HG03342 (cell line): Measurements from ENCODE around the gene LRRC40.
A peak's percentile ranks its signal among the peaks of the same experiment; 100 is the strongest.
"Not testable (repeated sequence)": the region's sequence is repeated elsewhere in the genome, so short reads cannot be mapped to it uniquely, and the experiment has no call there.

Experiments used
- ATAC-seq: cut with Tn5 transposase; IDR thresholded peaks from one replicate; pipeline ENCODE4 v1.9.1; 2021; ENCODE audit warnings: mild to moderate bottlenecking, moderate library complexity; ENCODE audit not compliant: unreplicated experiment

LRRC40 gene

DNA sequence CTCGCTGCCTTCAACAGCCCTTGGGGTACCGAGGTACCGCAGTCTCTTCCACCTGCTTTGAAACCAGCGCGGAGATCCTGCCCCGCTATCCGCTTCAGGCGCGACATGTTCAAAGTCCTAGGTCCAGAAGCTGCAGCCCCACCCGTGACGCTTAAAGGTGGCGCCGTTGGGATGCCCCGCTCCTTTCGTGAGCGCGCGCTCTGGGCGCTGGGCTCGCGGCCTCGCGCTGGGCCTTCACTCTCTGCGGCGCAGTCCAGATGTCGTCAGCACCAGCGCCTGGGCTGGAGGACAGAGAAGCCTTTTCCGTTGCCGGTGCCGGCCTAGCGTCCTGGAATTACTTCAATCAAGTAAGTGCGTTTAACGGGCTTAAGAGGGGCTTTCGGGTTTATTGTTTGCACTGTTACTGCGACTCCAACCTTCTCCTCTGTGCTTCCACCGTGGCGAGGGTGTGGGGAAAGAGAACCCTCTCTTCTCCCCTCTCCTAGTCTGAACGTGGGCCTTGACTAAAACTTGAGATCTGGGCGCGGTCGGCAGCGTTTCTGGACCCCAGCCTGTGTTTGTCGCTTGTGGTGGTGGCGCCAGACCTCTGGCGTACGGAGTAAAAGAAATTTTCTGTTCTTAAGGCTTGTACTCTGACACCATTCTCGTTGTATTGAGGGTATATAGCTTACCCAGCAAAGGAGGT is at the start of gene LRRC40:
TSS of gene LRRC40 (minus strand) at position 146 of the 685 bp plus-strand sequence. CDS start at position 107, 39 bp downstream.
- ATAC-seq, result peak; percentile 84

DNA sequence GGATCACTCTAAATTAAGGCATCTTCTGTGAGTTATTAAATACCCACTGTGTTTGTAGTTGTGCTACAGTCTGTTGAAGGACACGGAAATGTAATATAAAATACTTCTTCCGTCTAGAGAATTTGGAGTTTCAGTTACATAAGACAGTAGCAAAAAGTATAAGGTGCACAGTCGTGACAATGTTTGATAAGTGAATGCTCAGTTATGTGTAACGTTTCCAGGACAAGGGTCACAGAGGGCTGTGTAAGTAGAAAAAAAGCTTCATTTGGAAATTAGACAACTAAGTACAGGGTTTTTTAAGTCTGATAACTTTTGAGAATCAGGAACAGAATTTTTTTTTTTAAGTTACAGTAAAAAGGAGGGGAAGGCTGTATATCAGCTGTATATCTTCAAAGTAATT is 43.4 kb upstream of the LRRC40 start:
- ATAC-seq, result no peak

DNA sequence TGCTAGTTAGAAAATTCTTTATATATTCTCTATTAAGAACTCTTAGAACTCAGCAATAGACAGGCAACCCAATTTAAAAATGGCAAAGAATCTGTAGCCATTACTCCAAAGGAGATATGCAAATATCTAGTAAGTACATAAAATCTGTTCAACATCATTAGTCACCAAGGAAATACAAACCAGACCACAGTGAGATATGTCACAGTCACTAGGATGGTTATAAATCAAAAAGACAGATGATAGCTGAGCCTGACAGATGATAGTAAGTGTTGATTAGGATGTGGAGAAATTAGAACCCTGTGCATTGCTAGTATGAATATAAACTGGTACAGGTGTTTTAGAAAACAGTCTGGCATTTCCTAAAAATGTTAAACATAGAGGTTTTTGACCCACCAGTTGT is 42.4 kb upstream of the LRRC40 start:
- ATAC-seq, result no peak

DNA sequence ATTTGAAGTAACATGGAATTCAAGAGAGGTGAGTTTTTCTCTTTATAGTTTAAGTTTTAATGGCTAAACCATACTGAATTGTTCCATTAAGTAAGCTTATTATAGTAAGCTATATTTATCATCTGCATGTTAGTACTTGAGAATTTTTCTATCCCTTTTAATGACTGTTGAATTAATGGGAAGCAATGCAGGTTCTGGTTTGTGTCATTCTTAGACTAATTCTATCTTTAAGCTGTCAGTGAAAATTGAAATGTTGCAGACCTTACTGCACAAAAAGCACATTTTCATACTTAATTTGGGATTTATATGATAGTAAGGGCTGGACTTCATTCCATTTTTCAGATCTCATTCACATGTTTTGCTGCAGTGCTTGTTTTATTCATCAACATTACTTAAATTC is 41.7 kb upstream of the LRRC40 start:
- ATAC-seq, result no peak

DNA sequence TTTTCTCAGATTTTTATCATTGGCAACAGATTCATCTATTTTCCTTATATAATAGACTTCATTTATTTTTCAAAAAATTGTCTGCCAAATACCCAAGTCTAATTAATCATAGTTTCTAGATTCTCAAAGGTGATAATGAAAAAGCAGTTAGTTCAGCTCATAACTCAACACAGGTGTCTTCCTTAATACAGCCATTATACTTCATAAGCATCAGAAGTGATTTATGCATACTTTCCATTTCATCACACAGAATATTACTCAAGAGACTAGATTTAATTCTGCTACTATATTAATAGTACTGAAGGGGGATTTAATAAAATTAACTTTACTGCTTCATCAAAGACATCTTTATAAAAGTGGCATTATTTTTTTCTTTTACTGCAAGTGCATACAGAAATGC is 34.6 kb upstream of the LRRC40 start:
- no peak for ATAC-seq

DNA sequence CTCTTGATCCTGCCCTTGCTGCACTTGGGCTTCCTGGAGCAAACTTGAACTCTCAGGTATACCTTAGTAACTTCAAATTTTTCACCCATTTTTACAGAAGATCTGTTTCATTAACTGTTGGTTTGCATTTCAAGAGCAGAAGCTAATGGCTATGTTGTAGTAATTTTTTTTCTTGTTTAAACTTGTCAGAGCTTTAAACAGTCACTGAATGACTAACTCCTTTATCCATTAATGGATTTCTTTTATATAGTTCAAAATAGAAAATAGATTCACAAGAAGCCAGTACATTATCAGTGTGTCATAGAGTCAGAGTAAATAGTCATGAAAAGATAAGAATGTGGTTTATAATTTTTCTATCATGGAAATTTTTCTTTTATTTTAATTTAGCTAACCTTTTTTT is 29.4 kb upstream of the LRRC40 start:
- no peak for ATAC-seq

DNA sequence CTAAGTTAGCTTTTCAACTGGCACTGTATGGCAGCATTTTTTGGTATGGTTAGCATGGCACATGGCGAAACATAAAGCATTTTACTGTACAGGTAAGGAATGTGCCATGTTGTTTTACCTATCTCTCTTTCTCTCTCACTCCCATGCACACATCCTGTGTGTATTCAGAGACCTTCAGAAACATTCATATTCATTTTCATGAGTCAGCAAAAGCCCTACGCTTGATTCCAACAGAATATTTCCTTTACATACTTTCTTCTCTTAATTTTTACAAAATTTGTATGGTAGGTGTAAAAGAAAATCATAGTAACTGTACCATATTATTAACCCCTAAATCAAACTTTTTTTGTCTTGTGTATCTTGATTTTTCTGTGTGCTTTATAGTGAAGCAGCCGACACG is 26.1 kb upstream of the LRRC40 start:
- ATAC-seq, result no peak

DNA sequence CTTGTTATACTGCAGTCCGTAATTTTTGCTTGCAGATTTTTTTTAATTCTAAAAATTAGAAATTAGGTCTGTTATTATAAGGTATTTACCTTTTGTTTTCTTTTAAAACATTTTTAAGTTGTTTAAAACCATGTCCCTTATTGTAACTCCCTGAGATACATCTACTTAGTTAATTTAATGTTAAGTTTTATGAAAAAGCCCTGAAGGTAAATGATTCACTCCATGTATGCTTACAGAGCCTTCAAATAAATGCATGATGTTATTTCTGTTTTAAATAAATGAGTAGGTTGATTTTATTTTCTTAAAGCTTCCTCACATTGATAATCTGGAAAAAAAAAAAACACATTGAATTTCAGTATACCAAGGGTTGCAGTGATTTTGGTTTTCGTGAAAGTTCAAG is 23.3 kb upstream of the LRRC40 start:
- no peak for ATAC-seq

DNA sequence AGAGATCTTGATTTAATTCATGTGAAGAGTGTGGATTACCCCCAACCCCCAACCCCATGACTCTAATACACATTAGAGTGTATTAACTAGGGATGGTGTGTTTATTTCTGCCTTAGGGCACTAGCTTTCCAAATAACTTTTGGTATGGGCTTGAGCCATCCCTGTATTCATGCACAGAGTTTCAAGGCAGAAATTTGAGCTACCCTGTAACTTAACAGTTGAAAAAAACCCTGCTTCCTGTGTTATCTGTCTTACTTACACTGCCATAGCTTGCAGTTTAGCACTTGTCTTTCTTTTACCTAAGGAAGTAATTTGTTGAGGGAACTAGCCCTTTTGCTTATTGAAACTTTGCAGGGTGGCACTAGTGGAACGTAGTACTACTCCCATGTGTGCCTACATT is 22.1 kb upstream of the LRRC40 start:
- ATAC-seq, result no peak

DNA sequence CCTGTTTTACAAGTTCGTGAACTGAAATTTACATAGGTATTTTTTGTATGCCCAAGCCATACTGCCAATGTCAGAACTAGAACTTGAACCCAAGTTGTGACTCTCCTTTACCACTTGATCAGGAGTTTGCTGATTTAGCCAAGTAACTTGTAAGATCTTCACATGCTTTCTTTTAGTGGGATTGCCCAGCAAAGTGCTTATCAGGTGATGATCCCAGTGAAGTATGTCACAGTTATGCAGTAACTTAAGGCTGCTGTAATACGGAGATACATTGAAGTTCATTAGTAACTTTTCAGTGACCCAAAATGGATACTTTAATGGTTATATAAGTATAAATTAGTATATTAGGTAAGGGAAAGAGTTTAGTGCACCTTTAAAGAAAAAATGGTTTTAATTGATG is 19.6 kb upstream of the LRRC40 start:
- no peak for ATAC-seq

DNA sequence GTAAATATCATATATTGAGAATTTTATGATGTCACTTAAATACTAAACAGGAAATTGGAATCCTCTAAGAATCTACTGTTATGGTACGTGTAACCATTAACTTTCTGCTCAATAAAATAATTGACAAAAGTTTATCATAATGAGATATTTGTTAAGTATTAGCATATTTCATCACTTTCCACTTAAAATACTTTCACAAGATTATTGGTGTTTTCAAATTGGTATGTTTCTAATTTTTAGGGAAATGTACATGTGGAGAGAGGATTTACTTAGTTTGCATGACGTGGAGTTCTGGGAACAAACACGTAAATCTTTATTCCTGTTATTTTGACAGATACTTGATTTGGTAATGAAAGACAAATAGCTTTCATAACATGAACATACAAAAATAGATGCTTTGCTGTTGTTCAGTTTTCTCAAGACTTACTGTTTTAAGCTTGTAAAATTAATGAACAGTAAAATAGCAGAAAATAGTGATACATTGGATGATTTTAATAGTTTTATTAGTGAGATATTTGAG is 17.4 kb upstream of the LRRC40 start:
- ATAC-seq, result no peak

DNA sequence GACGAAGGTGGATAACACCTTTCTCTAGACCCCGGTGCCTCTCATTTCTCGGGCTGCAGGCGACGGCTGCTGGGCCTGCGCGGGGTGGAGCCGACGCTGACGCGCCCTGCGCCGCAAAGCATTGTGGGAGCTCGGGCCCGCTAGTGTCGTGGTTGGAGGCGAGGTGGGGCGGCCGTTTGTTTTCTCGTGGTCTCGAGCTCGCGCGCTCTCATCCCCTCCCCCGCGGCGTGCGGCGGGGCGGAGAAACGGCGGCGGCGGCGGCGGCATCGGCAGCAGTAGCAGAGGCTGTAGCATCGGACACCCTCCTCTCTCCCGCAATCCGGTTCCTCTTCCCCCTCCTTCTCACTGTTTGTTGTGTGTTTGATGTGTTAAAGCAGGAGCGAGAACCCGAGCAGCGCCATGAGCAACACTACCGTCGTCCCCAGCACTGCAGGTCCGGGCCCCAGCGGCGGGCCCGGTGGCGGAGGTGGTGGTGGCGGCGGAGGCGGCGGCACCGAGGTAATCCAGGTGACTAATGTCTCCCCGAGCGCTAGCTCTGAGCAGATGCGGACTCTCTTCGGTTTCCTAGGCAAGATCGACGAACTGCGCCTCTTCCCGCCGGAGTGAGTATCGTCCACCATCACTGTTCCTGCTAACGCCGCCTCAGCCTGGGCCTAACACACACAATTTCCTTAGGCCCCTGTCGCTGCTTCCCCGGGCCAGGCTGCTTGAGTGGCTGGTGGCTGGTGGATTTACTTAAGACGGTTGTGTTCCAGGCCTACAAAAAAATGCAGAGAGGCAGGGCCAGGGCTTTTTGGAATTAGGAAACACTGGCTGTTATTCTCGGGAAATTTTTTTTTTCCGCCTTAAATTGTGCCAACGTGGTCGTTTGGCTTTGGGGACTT is 16.1 kb upstream of the LRRC40 start, which contains the start of gene SRSF11:
TSS of gene SRSF11 (plus strand) at position 143 of the 884 bp plus-strand sequence. CDS start at position 400, 257 bp downstream.
- ATAC-seq, result peak; percentile 90

DNA sequence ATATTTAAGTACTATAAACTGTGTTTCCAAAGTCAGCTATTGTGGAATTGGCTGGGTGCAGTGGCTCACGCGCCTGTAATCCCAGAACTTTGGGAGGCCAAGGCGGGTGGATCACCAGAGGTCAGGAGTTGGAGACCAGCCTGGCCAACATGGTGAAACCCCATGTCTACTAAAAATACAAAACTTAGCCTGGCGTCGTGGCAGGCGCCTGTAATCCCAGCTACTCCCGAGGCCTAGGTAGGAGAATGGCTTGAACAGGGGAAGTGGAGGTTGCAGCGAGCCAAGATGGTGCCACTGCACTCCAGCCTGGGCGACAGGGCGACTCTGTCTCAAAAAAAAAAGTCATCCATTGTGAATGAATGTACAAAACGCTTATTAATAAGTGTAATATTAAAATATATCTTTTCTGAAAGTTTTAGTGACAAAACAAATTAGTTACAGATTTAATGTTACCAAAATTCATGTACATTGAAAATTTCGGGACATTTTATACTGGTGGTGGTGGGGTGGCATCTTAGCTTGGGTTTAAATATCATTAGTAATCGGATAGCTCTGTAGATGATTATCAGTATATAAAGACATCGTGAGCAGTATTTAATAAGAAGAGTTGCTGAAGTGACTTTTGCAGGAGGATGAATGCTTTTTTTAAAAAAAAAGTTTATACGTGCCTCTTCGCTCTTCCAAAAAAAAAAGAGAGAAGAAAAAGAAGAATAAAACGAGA is 15.3 kb upstream of the LRRC40 start:
- ATAC-seq, result peak; percentile 6

DNA sequence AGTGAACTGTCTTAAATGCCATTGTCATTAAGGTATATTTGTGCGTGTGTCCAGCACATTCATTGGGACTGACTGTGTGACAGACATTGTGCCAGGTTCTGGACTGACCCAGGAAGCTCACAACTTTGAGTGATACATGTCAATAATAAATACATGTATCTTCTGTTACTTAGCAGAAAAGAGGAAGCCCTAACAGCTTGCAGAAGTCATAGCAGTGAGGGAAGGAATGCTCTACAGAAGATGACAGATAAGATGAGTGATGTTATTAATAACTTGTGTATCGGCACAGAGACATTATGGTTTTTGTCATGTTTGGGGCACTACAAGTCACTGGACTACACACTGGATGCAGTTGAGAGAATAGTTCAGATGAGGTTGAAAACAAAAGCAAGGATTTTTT is 14.6 kb upstream of the LRRC40 start:
- ATAC-seq, result no peak

DNA sequence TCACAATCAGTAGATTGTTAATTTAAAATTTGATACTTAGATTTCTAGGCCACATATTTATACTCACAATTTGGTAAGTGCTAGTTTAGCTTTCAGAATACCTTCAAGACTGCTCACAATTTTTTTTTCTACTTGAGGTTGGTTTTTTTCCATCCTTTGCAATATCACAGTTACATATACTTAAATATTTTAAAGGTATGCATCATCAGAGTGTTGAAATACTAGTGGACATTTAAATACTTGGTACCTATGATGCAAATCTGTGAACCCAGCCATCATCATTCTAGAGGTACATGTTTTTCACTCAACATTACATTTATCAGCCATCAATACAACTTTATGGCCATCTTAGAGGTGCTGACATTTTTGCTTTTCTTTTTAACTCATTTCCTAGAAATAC is 6.2 kb upstream of the LRRC40 start:
- no peak for ATAC-seq

DNA sequence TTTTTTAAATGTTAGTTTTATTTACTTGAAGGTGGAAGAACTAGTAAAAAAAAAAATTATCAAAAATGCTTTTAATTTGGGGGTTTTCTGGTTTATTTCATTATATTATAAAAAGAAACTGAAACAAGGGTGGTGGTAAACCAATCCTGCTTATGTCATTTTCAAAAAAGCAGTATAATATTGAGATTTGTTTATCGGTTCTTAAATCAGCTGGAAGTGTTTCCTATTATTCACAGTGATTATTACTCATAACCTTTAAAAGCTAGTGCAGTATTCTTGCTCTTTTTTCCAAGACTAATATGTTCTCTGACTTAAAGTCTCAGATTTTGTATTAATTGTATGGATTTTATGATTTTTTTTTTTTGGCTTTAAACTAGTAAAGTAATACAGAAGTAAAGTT is 5.4 kb upstream of the LRRC40 start:
- no peak for ATAC-seq

DNA sequence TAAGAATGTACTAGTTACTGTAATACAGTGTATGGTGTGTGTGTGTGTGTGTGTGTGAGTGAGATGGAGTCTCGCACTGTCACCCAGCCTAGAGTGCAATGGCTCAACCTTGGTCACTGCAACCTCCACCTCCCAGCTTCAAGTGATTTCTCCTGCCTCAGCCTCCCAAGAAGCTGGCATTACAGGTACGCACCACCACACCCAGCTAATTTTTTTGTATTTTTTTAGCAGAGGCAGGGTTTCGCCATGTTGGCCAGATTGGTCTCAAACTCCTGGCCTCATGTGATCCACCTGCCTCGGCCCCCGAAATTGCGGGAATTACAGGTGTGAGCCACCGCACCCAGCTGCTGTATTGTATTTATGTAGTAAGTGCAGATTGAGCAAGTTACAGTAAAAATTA is 2.9 kb upstream of the LRRC40 start:
- ATAC-seq, result no peak

DNA sequence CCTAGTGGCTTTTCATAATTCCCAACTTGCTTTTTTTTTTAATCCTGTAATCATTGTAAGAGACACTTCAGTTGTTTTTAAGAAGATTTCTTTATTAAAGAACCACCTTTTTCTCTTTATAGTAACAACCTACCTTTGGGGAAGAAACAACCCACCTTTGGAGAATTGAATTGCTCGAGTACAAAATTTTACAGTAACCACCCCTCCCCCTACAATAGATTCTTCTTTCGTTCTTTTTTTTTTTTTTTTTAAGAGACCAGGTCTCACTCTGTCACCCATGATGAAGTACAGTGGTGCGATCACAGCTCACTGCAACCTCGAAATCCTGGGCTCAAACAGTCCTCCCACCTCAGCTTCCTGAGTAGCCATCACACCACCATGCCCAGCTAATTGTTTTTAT is 2.1 kb upstream of the LRRC40 start:
- ATAC-seq, result no peak

DNA sequence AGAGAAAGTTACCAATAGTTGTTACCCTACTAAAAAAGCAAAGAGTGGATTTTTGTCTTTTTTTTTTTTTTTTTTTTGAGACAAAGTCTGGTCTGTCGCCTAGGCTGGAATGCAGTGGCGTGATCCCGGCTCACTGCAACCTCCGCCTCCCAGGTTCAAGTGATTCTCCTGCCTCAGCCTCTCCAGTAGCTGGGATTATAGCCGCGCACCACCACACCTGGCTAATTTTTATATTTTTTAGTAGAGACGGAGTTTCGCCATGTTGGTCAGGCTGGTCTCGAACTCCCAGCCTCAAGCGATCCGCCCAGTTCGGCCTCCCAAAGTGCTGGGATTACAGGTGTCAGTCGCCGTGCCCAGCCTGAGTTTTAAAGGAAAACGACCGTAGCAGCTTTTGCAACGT is 1.5 kb upstream of the LRRC40 start:
- ATAC-seq, result not testable (repeated sequence)

DNA sequence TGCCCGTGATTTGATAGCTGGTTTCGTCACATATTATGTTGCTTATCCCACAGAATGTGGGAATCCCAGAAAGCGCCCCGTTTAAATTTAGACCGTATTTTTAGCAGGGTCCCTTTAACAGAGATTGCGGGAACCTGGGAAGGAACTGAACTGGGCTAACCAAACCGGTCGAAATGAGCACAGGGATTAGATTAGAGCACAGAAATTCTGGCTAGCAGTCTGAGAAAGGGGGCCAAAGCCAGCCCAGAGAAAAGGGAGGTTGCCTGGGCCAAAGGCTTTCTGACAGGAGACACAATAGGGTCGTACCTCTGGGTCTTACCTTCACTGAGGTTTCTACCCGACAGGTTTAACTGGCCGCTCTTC is 327 bp downstream of the LRRC40 start:
- ATAC-seq, result peak; percentile 32

DNA sequence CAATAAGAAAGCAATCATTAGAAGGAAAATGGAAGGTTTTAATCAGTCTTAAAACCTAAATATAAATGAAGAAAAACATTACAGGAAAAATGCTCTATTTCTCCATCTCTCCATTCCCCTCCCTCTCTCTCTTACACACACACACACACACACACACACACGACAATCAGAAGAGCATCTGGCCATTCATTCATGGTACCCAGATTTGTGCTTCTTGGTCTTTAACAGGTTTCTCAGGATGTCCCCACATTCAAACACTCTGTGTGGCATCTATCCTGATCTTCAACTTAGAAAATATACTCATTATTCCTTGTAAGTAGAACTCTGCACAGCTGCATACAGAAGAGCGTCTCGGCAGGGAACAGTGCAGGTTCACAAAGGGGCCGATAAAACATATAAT is 779 bp downstream of the LRRC40 start:
- ATAC-seq, result no peak
